ENCODE data around the gene CCBE1.

DNA sequence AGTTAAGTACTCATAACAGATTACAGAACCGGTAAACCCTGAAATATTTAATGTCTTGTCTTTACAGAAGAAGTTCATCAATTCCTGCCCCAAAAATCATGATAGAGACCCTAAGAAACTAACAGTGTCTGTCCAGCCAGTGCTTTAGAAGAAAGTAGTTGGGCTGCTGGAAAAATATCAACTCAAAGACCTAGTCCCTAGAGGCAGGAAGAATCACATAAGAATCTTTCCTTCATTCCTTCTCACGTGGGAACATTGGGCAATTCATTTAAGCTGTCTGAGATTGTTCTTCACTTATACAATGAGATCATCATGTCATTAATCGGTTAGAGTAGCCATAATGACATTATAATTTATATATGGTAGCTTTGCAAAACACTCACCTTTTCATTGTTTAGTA is 156.4 kb downstream of the CCBE1 start:
- TF ChIP-seq, protein P1, sequence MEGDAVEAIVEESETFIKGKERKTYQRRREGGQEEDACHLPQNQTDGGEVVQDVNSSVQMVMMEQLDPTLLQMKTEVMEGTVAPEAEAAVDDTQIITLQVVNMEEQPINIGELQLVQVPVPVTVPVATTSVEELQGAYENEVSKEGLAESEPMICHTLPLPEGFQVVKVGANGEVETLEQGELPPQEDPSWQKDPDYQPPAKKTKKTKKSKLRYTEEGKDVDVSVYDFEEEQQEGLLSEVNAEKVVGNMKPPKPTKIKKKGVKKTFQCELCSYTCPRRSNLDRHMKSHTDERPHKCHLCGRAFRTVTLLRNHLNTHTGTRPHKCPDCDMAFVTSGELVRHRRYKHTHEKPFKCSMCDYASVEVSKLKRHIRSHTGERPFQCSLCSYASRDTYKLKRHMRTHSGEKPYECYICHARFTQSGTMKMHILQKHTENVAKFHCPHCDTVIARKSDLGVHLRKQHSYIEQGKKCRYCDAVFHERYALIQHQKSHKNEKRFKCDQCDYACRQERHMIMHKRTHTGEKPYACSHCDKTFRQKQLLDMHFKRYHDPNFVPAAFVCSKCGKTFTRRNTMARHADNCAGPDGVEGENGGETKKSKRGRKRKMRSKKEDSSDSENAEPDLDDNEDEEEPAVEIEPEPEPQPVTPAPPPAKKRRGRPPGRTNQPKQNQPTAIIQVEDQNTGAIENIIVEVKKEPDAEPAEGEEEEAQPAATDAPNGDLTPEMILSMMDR (IDR thresholded peaks at IDR 0.05; ENCODE audit: insufficient read depth, low read length), result no peak
- TF ChIP-seq GABPA (IDR thresholded peaks at IDR 0.05; ENCODE audit: low read depth) (no peak), POLR2AphosphoS5 (IDR thresholded peaks at IDR 0.05; ENCODE audit: low read depth) (no peak)

Measured in HL-60 (cell line).